PC-9 (cell line): ENCODE data around the gene METTL16.

Experiments
- EZH2 ChIP-seq: fragments of 200-600 bp; sonication (generic); IDR thresholded peaks from 2 replicates; pipeline ENCODE4 v1.8.0; 2017; ENCODE audit warnings: antibody characterized with exemption, low read depth
- TF ChIP-seq, protein P1 (sequence below): fragments of 200-600 bp; sonication (generic); conservative IDR thresholded peaks from 2 replicates; pipeline ENCODE4 v1.6.1; 2017; ENCODE audit warnings: mixed run types, antibody characterized with exemption, mild to moderate bottlenecking, moderate library complexity

- TF ChIP-seq, protein P1, sequence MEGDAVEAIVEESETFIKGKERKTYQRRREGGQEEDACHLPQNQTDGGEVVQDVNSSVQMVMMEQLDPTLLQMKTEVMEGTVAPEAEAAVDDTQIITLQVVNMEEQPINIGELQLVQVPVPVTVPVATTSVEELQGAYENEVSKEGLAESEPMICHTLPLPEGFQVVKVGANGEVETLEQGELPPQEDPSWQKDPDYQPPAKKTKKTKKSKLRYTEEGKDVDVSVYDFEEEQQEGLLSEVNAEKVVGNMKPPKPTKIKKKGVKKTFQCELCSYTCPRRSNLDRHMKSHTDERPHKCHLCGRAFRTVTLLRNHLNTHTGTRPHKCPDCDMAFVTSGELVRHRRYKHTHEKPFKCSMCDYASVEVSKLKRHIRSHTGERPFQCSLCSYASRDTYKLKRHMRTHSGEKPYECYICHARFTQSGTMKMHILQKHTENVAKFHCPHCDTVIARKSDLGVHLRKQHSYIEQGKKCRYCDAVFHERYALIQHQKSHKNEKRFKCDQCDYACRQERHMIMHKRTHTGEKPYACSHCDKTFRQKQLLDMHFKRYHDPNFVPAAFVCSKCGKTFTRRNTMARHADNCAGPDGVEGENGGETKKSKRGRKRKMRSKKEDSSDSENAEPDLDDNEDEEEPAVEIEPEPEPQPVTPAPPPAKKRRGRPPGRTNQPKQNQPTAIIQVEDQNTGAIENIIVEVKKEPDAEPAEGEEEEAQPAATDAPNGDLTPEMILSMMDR = no peak
- no peak for TF ChIP-seq EZH2
Measured at GRCh38 chr17:2393954-2394749, 117.5 kb downstream of the METTL16 start.
